Stimulated activated naive CD8-positive, alpha-beta T cell treated with anti-CD3 and anti-CD28 coated beads, Interleukin-15, amount 100 ng/mL, for 72 hours (primary cell): ENCODE measurements around the gene CADM2.

Experiments used
- ATAC-seq: fragments of 150-1000 bp; cut with Tn5 transposase; 2 replicates; pipeline ENCODE4 v1.10.0; 2021; ENCODE audit warnings: mild to moderate bottlenecking, moderate library complexity
- DNase-seq, 2 donors: peaks; one replicate each; pipeline ENCODE4 v3.0.0; 2021 to 2022
- H3K27ac Mint-ChIP-seq, 2 donors: one replicate each; pipeline ENCODE4 v1.8.0; 2022; ENCODE audit warnings: mild to moderate bottlenecking in 2 of 2, mixed read lengths in 2 of 2, moderate library complexity in 2 of 2
- H3K27me3 Mint-ChIP-seq: one replicate; pipeline ENCODE4 v1.8.0; 2022; ENCODE audit warnings: mixed read lengths
- H3K4me1 Mint-ChIP-seq: one replicate; pipeline ENCODE4 v1.8.0; 2022; ENCODE audit warnings: mild to moderate bottlenecking, mixed read lengths
- H3K4me3 Mint-ChIP-seq, 2 donors: one replicate each; pipeline ENCODE4 v1.8.0; 2022; ENCODE audit warnings: mild to moderate bottlenecking in 2 of 2, mixed read lengths in 2 of 2, moderate library complexity in 1 of 2
- H3K9me3 Mint-ChIP-seq, 2 donors: one replicate each; pipeline ENCODE4 v1.8.0; 2022; ENCODE audit warnings: mixed read lengths in 2 of 2

The CADM2 gene

DNA sequence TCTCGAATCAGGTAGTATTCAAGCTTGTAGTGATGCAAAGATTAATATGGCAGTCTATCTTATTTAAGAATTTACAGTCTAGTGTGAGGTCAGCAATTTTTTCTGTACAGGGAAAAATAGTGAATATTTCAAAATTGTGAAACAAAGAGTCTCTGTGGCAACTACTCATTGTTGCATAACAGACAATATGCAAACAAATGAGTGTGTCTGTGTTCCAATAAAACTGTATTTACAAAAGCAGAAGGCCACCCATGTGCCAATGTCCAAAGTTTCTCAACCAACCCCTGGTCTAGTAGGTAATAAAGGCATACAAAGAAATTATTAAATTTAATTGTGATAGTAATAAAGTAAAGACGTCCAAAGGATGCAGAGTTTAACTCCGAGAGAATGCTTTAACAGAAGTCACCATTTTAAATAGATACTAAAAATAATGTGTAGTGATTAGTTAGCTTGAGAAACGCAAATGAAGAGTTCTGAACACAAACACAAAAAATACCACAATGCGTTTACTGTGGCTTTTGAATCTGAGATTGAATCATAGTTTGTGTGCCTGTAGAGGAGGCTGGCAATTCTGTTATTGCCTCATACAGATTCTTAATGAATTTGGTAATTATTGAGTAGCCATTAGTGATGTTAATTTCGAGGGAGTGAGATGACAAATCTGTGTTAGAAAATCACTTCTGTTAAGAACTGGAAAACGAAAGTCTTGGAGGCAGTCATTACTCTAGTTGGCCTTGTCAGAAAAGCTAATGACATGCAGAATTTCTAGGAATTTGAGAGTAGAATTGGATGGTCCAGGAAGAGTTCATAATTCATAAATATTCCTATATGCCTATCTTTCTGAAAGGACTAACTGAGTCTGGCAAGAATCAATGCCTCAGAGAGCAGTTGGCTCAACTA, 48.7 kb downstream of the CADM2 start:
- Mint-ChIP-seq H3K27me3 (no peaks in the 10 kb centered on the region), H3K9me3 (no peaks in the 10 kb centered on the region), H3K4me3 (no peak overlapping the region), H3K4me1 (no peaks in the 10 kb centered on the region), H3K27ac (no peak overlapping the region)
- ATAC-seq: no peak
- DNase-seq: no peak

DNA sequence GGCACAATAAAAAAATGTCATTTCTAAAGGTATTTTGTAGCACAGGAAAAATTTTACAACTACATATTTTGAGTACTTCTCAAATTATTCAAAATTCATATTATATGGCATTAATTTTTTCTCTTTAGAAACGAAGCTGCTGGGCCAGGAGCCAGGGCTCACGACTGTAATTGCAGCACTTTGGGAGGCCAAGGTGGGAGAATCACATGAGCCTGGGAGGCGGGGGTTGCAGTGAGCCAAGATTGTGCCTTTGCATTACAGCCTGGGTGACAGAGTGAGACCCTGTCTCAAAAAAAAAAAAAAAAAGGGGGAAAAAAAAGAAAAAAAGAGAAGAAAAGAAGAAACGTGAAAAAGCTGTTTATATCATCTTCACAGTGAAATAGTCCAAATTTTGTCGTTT, 62.0 kb downstream of the CADM2 start:
- Mint-ChIP-seq H3K4me3 (no peak overlapping the region), H3K27ac (no peak overlapping the region), H3K4me1 (no peaks in the 10 kb centered on the region), H3K9me3 (peaks cover 4 to 5% of the 10 kb centered on the region in 2 donors), H3K27me3 (no peaks in the 10 kb centered on the region)
- no peak for ATAC-seq
- no peak for DNase-seq

DNA sequence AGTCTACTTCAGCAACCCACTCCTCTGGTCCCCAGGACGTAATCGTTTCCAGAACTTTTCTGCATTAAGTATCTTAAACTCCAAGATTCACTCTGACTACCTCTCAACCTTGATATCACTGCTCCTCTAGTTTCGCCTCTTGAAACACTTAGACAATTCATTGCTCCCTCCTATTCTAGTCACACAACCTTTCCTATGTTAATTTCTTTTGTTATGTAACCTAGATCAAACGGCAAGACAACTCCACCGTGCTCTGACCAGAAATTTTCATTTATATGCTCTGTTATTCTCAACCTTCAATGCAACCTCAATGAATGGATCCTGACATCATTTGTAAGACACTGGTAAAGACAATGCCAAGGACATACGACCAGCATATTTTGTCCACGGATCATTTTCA, 71.3 kb downstream of the CADM2 start:
- Mint-ChIP-seq H3K4me3 (no peak overlapping the region), H3K9me3 (peaks cover 10 to 13% of the 10 kb centered on the region in 2 donors), H3K27ac (no peak overlapping the region), H3K27me3 (no peaks in the 10 kb centered on the region), H3K4me1 (no peaks in the 10 kb centered on the region)
- ATAC-seq (no peak), DNase-seq (no peak)

DNA sequence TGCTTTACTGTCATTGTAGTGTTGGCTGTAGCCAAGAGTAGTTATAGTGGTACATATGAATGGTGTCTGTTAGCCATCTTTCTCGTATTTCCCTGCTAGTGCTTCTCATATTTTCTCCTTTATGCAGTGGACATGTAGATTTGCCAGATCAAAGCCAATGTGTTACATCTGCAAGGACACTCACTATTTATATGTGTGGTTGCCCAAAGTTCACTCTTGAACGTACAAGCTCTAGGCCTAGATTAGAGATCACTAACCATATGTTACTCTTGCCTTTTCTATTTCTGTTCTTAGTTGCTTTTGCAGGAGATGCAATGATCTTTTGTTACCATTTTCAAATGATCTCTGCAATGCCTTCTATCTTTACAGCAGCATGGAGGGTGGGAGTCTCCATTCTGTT, 78.4 kb downstream of the CADM2 start:
- no peak for ATAC-seq
- H3K27me3 Mint-ChIP-seq: no peaks in the 10 kb centered on the region

DNA sequence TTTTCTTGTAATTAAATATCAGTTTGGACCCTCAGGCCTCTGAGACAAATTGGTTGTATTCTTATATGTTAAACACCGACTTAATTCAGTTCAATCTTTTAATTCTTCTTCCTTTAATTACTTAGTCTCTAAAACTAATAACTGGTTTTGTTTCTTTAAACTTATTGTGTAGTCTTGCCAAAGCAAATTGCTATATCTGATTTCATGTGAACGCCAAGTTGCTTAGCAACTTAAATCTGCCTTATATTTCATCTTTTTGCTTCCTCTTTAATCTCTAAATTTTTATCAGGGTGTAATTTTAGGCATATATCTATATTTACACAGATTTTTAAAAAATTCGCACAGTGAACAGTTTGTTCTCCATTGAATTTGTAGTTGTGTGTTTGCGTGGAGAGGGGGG, 82.2 kb downstream of the CADM2 start:
- Mint-ChIP-seq H3K4me1 (no peaks in the 10 kb centered on the region), H3K27ac (no peak overlapping the region), H3K4me3 (no peak overlapping the region), H3K27me3 (no peaks in the 10 kb centered on the region), H3K9me3 (no peaks in the 10 kb centered on the region)
- no peak for ATAC-seq
- DNase-seq: no peak

More for the DNA sequence above, 78.4 kb downstream of the CADM2 start:
- Mint-ChIP-seq H3K4me3 (no peak overlapping the region), H3K4me1 (no peaks in the 10 kb centered on the region), H3K9me3 (peaks cover 0 to 6% of the 10 kb centered on the region in 2 donors), H3K27ac (no peak overlapping the region)
- DNase-seq: no peak

DNA sequence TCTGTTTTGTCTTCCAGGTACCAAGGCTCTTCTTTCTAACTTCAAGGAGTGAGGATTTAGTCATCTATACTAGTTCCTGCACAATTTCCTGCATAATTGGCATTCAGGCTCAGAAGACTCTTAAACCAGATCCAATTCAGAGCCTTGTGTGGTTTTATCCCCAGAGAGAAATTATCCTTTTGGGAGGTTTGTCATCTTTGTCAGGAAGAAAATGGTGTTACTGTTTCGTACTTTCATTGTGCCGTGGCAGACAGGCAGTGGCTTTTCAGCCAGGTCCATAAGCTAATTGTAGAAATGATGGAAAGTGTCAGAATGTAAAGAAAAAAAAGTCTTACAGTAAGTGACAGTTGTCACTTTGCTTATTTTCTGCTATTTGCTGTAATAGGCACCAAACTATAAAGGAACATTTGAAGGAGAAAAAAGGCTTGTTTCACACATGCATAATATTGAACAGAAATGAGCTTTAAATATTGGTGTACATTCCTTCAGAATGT, 82.8 kb downstream of the CADM2 start:
- H3K9me3 Mint-ChIP-seq: no peaks in the 10 kb centered on the region

DNA sequence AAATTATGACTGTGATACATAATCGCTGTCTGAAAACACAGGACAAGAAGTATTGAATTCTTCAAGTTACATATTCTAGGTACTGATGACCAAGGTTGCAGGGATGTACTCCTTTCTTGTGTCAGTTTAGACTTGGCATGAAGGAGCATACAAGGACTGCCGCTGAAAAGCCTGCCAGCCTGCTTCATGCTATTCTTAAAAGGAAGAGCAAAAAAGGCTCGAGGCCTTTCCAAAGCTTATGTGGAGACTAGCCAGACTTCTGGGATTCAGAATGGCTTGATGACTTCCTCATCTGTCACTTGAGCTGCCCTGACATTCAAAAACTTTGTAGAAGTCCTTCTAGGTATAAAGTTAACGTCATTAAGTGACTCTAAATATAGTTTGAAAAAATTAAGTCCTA, 92.0 kb downstream of the CADM2 start:
- ATAC-seq (no peak), DNase-seq (no peak)
- Mint-ChIP-seq H3K4me1 (no peaks in the 10 kb centered on the region), H3K4me3 (no peak overlapping the region), H3K27ac (no peak overlapping the region), H3K27me3 (no peaks in the 10 kb centered on the region), H3K9me3 (peaks cover 10 to 13% of the 10 kb centered on the region in 2 donors)

More for the DNA sequence above, 82.8 kb downstream of the CADM2 start:
- DNase-seq (no peak), ATAC-seq (no peak)
- Mint-ChIP-seq H3K4me3 (no peak overlapping the region), H3K4me1 (no peaks in the 10 kb centered on the region), H3K27ac (no peak overlapping the region), H3K27me3 (no peaks in the 10 kb centered on the region)

DNA sequence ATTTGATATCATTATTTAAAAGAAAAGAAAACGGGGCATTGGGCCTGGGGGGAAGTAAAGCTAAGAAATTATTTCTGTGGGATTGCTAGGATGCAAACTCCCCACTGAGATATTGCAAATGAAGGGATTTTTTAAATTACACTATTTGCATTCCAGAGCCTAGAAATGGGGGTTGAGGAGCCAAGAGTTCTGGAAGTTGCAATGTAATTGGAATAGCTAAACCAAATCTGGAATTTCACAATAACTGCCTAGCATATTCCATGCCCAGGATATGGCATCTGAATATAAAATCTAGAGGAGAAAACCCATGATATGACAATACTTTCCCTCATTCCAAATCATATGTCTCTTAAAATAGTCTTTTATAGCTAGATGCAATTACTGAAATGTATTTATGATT, 93.0 kb downstream of the CADM2 start:
- Mint-ChIP-seq H3K4me1 (no peaks in the 10 kb centered on the region), H3K4me3 (no peak overlapping the region), H3K9me3 (peaks cover 10 to 13% of the 10 kb centered on the region in 2 donors), H3K27ac (no peak overlapping the region), H3K27me3 (no peaks in the 10 kb centered on the region)
- no peak for ATAC-seq
- DNase-seq: no peak

DNA sequence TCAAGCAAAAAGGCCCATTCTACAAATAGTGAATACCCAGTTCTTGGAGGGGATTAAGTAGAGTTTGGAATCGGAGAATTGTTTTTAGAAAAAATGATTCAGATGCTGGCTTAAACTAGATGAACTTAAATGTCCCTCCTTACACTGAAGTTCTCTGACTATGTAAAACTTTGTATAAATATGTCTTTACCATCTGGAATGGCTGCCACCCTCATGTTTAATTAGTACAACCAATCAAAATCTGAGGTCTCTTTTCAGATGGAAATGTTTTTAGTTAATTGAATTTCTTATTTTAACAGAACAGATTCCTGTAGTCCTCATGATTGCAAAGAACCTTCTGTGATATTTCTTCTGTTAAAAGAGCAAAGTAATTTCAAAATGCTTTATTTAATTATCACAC, 94.8 kb downstream of the CADM2 start:
- H3K27ac Mint-ChIP-seq: no peak overlapping the region
- peaks cover 5% of the 10 kb centered on the region in 2 donors for H3K9me3 Mint-ChIP-seq
- H3K27me3 Mint-ChIP-seq: no peaks in the 10 kb centered on the region
- H3K4me3 Mint-ChIP-seq: no peak overlapping the region
- no peak for DNase-seq
- ATAC-seq: no peak
- H3K4me1 Mint-ChIP-seq: no peaks in the 10 kb centered on the region

DNA sequence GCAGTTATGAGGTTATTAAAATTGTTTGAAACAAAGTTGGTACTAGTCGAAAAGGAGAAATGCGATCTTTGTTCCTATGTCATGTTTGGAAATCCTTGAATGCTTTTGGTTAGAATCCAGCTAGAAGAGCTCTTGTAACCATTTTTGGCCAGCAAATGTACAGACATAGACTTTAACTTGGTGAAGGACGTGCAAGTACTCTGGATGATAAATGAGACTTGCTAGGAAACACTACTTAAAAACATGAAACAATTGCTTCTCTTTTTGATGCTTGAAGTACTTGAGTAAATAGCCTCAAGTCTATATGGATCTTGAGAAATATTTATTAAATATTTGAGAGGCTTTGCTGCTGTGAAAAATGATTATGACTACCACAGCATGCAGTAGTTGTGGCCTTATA, 95.8 kb downstream of the CADM2 start:
- DNase-seq: no peak
- no peak for ATAC-seq
- H3K27ac Mint-ChIP-seq: no peak overlapping the region
- no peaks in the 10 kb centered on the region for H3K4me1 Mint-ChIP-seq
- no peaks in the 10 kb centered on the region for H3K27me3 Mint-ChIP-seq
- no peaks in the 10 kb centered on the region for H3K9me3 Mint-ChIP-seq
- no peak overlapping the region for H3K4me3 Mint-ChIP-seq

DNA sequence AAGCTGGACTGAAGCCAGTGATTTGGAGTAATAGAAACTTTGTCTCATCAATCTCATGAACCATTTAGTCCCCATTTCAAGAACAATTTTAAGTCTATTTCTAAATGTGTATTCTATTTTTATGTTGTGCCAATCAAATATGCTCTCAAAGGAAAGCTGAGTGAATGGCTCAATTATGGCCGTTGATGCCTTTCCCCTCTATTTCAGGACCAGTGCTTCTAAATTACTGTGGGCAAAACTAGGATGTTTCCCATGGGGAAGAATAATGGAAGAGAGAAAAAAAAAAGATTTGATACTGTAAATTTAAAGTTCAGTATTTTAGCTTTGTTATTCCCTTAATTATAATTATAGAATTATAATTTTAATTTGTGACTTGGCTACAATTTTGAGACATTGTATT, 110.1 kb downstream of the CADM2 start:
- Mint-ChIP-seq H3K4me3 (no peak overlapping the region), H3K9me3 (peaks cover 5 to 11% of the 10 kb centered on the region in 2 donors), H3K27ac (no peak overlapping the region), H3K27me3 (no peaks in the 10 kb centered on the region), H3K4me1 (no peaks in the 10 kb centered on the region)
- ATAC-seq (no peak), DNase-seq (no peak)

DNA sequence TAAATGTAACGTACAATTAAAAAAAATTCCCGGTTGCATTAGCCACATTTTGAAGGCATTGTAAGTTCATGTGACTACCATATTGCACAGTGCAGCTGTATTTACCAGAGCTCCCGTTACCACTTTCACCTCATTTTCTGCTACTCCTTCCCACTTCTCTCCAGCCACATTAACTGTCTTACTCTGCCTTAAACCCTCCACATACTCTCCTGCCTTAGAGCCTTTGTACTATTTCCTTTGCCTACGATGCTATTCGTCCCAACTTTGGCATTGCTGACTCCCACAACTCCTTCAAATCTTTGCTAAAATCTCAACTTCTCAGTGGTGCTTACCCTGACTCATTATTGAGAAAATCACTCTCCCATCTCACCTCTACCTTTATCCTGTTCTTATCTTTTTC, 115.2 kb downstream of the CADM2 start:
- Mint-ChIP-seq H3K4me3 (no peak overlapping the region), H3K27me3 (no peaks in the 10 kb centered on the region), H3K4me1 (no peaks in the 10 kb centered on the region), H3K27ac (no peak overlapping the region), H3K9me3 (peaks cover 0 to 6% of the 10 kb centered on the region in 2 donors)
- ATAC-seq (no peak), DNase-seq (no peak)

DNA sequence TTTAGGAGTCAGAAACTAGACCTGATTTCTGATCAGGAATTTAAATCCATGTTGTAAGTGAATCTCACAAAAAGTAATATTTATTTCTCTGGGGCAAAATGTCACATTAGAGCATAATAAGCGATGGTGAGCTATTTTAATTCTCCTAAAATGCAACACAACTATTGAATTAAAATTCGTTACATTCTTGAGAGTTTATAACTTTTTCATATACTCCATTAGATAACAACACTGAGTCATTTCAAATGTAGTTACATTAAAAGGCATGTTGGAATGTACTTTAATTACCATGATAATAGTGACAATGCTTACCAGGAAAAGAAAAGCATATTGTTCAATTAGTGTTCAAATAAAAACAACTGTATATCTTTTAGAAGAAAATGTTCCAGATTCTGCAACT, 116.9 kb downstream of the CADM2 start:
- Mint-ChIP-seq H3K4me1 (no peaks in the 10 kb centered on the region), H3K9me3 (peaks cover 0 to 6% of the 10 kb centered on the region in 2 donors), H3K4me3 (no peak overlapping the region), H3K27me3 (no peaks in the 10 kb centered on the region), H3K27ac (no peak overlapping the region)
- ATAC-seq: no peak
- no peak for DNase-seq

DNA sequence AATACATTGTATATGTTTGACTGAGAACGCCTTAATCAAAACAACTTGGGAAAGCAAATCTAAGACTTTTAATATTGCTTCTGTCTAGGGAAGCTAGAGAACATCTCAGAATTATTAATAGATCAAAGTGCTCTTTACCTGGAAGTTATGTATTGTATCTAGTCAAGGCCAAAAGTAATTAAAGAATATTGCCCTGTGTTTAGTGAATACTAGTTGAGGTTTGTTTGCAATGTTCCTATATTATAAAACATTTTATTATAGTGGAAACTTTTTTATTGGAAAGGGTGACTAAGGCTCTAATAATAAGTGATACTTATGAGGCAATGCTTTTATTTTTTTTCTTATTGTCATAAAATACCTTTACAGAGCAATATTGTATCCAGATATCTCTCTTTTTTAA, 118.2 kb downstream of the CADM2 start:
- Mint-ChIP-seq H3K4me1 (no peaks in the 10 kb centered on the region), H3K4me3 (no peak overlapping the region), H3K27me3 (no peaks in the 10 kb centered on the region), H3K27ac (no peak overlapping the region), H3K9me3 (peaks cover 0 to 6% of the 10 kb centered on the region in 2 donors)
- DNase-seq (no peak), ATAC-seq (no peak)

DNA sequence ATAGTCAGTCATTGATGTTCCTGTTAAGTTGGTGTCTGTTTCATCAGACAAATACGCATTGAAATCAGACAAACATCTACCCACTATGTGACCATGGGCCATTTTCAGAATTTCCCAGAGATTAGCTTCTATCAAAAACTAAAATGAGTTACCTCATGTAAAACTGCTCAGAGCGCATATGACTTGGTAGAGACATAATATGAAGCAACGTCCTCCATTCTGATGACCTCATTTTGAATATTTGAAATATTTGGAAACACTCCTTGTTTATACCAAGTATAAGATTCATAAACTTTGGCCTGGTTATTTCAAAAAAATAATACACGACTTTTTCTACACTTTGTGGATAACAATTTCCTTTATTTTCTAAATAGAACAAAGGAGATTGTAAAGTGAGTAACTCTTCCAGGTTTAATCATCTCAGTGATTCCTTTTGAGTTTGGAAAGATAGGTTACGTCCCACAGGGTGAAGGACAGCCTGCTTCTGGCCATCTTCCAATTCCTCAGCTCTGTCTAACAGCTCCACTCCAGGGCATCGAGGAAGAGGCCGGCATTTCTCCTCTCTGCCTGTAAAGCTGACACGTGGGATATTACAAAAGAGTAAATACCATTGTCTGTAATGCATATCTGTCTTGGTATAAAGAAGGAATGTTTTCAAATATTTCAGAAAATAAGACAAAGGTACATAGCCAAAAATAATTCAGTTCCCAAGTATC, 122.6 kb downstream of the CADM2 start:
- H3K27ac Mint-ChIP-seq: no peak overlapping the region
- H3K4me1 Mint-ChIP-seq: no peaks in the 10 kb centered on the region
- no peak for ATAC-seq
- DNase-seq: no peak
- no peaks in the 10 kb centered on the region for H3K27me3 Mint-ChIP-seq
- no peaks in the 10 kb centered on the region for H3K9me3 Mint-ChIP-seq
- no peak overlapping the region for H3K4me3 Mint-ChIP-seq

DNA sequence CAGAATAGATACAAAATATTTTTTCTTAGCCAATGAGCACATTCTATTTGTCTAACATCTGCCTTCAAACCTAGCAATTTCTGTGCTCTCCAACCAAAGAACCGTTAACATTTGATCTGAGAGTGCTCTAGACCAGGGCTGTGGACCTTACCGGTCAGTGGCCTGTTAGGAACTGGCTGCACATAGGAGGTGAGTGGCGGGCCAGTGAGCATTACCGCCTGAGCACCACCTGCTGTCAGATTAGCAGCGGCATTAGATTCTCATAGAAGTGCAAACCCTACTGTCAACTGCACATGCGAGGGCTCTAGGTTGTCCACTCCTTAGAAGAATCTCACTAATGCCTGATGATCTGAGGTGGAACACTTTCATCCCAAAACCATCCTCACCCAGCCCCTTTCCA, 131.7 kb downstream of the CADM2 start:
- DNase-seq (no peak), ATAC-seq (no peak)
- no peak overlapping the region for H3K27ac Mint-ChIP-seq
- H3K9me3 Mint-ChIP-seq: peaks cover 0 to 5% of the 10 kb centered on the region in 2 donors
- no peaks in the 10 kb centered on the region for H3K4me1 Mint-ChIP-seq
- H3K4me3 Mint-ChIP-seq: no peak overlapping the region
- H3K27me3 Mint-ChIP-seq: no peaks in the 10 kb centered on the region
